Sigmoid colon (tissue), 4 donors: Measurements from ENCODE around the gene YIPF7.

Experiments used
- EP300 ChIP-seq, 4 donors: sonication (generic); formaldehyde crosslinking; IDR thresholded peaks; one replicate each; pipeline ENCODE4 v1.6.1; 2017; ENCODE audit warnings: antibody characterized with exemption in 4 of 4
- POLR2AphosphoS5 ChIP-seq, 4 donors: sonication (generic); formaldehyde crosslinking; IDR thresholded peaks; one replicate each; pipeline ENCODE4 v1.6.1; 2017; ENCODE audit warnings: antibody characterized with exemption in 4 of 4
- TF ChIP-seq, protein P1 (sequence below), 4 experiments: fragments of 450-650 bp in 3 of 4; fragments of 200-600 bp in 1 of 4; IDR thresholded peaks; one replicate each; pipeline ENCODE4 v1.5.1; 2016 to 2019; ENCODE audit warnings: antibody characterized with exemption in 4 of 4, mild to moderate bottlenecking in 3 of 4, moderate library complexity in 2 of 4

DNA sequence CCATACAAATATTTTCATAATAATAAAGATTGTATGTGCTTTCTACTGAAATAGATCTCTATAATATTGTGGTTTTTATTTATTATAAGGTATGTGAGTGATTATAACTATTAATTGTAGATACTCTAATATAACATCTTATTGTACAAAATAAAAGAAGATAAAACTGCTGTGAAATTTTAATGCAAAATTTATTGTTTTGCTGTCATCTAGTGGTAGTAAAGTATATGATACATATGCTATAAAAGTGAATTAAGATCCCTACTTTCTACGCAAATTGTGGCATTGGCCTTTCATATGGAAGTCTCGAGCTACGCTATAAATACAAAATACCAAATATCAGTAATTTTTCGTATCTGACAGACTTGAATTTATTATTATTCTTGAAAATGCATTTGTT is 19.3 kb downstream of the YIPF7 start:
- TF ChIP-seq EP300 (IDR thresholded peaks at IDR 0.05): no peak
- TF ChIP-seq, protein P1, sequence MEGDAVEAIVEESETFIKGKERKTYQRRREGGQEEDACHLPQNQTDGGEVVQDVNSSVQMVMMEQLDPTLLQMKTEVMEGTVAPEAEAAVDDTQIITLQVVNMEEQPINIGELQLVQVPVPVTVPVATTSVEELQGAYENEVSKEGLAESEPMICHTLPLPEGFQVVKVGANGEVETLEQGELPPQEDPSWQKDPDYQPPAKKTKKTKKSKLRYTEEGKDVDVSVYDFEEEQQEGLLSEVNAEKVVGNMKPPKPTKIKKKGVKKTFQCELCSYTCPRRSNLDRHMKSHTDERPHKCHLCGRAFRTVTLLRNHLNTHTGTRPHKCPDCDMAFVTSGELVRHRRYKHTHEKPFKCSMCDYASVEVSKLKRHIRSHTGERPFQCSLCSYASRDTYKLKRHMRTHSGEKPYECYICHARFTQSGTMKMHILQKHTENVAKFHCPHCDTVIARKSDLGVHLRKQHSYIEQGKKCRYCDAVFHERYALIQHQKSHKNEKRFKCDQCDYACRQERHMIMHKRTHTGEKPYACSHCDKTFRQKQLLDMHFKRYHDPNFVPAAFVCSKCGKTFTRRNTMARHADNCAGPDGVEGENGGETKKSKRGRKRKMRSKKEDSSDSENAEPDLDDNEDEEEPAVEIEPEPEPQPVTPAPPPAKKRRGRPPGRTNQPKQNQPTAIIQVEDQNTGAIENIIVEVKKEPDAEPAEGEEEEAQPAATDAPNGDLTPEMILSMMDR (IDR thresholded peaks at IDR 0.05): no peak
- no peak for TF ChIP-seq POLR2AphosphoS5 (IDR thresholded peaks at IDR 0.05)
